GM21717 (cell line): ENCODE results near the gene SLC4A4.
A peak's percentile ranks its signal among the peaks of the same experiment; 100 is the strongest.

ENCODE experiments used
- ATAC-seq: cut with Tn5 transposase; IDR thresholded peaks from one replicate; pipeline ENCODE4 v1.9.1; 2021; ENCODE audit warnings: mild to moderate bottlenecking, moderate library complexity; ENCODE audit not compliant: unreplicated experiment

SLC4A4 gene

DNA sequence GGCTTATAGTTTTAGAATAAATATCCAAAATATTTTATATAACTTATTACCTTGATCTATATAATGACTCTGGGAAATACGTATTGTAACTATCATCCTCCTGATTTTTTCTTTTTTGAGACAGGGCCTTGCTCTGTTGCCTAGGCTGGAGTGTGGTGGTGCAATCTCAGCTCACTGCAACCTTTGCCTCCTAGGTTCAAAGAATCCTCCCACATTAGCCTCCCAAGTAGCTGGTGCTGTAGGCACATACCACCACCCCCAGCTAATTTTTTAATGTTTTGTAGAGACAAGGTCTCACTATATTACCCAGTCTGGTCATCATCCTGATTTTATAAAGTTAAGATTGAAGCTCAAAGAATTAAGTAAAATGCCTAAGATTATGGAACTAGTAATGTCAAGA is 193.6 kb downstream of the SLC4A4 start:
- no peak for ATAC-seq

DNA sequence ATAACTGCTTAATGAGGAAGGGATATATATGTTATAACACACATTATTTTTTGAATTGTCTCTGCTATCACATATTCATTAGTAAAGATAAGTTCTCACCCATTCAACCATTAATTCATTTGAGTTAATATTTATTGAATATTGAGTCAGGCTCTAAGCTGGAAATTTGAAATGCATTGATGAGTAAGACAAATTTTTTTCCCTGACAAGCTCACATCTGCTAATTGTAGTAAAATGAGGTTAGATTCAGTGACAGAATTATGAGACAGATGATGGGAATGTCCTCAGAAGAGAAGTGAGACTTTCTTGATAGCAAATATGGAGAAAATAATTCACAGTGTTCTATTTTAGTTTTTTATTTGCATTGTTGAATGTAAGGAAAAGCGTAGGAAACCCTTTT is 194.3 kb downstream of the SLC4A4 start:
- no peak for ATAC-seq

DNA sequence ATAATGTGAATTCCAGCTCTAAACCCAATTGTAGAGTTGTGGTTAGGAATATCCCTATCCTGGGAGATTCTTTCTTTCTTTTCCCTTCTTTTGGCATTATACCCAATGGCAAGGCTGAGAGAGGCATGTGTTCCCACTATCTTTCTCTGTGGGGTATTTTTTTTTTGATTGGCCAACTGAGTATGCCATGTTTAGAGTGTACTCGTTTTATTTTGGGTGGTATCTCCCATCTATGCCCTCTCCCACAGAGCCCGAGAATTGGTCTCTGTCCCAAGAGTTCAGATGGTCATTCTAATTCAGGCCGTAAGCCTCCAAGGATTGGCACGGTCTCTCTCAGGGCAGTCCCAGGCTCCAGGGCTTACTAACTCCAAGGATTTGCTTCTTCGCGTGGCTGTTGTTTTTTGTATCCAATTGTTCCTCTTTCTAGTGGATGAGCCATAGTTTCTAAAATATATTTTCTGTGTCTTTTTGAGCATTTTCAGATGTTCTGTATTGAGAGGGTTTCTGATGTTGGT is 198.8 kb downstream of the SLC4A4 start:
- no peak for ATAC-seq

DNA sequence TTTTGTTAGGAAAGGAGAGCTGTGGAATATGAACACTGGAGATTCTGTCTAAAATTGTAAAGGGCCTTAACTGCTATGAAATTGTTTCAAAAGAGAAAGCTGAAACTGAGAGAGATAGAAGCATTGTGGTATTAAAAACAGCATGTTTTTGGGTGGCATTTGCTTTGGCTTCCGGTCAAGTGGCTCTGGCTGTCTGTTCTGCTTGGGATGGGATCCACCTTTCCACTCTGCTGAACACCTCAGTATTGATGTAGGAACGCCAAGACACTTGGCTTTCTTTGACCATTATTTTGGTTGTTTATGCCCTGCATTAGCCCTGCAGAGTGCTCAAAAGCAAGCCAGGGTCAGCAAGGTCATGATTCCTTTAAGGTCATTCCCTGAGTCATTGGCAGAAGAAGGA is 199.7 kb downstream of the SLC4A4 start:
- no peak for ATAC-seq

DNA sequence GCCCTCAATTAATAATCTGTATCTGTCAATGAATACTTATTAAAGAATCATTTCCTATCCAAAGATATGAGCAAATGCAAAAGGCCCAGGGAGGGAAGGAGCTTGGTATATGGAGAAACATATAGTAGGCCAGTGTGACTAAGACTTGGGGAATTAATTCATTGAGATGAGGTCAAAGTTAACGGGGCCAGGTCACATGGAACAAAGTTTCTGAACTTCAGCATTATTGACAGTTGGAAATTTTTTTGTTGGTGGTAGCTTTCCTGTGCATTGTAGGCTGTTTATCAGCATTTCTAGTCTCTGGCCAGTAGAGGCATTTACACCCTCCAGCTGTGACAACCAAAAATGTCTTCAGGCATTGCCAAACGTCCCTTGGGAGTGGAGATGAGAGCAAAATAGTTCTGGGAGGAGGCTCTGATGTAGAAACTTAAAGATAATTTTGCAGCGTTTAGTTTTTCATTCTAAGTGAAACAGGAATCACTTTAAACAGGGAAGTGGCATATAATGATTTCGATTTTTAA is 202.0 kb downstream of the SLC4A4 start:
- no peak for ATAC-seq

DNA sequence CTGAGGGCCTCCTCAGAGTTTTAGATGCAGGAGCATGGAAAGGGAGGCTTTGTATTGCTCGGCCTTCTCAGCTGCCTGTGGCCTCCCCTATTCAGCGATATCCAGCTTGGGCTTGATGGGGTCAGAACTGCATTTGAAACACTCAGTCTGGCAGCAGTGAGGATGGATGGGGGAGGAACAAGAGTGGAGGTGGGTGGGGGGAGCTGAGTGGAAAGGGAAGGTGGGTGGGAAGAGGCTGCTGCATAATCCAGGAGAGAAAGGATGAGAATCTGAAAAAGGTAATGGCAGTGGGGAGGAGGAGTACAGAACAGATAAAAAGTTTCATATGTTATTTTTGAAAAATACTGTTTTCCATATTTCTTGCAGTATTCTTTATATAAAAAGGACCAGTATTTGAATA is 202.7 kb downstream of the SLC4A4 start:
- no peak for ATAC-seq

DNA sequence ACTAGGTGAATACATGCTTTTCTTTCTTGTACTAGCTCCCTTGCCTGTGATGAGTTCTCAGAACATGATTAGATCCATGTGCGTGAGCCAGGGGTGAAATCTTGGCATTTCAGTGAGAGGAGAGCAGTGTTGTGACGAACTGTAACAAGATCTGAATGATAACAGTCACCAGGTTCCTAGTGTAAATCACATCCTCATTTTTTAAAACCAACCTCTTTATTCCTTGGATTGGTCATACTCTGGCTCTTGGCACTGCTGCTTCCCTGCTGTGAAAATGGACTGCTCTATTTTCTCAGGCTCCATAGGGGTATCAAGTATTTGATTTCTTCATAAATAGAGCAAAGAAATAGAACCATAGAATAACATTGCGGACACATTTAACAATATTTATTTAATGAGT is 206.3 kb downstream of the SLC4A4 start:
- ATAC-seq: no peak

DNA sequence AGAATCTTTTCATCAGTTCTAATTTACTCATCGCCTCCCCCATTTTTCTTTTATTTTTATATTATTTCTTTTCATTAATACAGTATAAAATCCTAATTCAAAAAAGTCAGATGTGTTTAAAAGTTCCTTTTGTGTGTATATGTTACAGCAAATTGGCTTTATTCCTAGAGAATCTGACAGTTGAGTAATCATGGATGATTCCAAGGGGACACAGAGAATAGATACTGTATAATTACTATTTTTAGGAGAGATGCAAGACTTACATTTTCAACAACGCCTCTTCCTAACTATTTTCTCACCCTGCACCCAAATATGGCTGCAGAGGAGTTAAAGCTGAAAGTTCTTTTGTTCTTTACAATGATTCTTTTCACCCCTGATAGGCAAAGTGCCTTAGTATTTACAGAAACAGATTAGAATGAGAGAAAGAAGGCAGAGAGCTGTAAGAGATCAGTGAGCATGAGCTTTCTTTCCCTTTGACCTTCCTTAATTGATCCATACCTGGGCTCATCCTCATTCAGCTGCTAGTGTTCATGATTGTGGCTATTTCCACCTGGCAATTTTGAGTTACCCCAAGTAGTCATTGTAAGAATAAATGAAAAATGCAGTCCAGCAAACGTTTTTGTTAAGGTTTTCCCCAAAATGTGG is 210.8 kb downstream of the SLC4A4 start:
- ATAC-seq: no peak

DNA sequence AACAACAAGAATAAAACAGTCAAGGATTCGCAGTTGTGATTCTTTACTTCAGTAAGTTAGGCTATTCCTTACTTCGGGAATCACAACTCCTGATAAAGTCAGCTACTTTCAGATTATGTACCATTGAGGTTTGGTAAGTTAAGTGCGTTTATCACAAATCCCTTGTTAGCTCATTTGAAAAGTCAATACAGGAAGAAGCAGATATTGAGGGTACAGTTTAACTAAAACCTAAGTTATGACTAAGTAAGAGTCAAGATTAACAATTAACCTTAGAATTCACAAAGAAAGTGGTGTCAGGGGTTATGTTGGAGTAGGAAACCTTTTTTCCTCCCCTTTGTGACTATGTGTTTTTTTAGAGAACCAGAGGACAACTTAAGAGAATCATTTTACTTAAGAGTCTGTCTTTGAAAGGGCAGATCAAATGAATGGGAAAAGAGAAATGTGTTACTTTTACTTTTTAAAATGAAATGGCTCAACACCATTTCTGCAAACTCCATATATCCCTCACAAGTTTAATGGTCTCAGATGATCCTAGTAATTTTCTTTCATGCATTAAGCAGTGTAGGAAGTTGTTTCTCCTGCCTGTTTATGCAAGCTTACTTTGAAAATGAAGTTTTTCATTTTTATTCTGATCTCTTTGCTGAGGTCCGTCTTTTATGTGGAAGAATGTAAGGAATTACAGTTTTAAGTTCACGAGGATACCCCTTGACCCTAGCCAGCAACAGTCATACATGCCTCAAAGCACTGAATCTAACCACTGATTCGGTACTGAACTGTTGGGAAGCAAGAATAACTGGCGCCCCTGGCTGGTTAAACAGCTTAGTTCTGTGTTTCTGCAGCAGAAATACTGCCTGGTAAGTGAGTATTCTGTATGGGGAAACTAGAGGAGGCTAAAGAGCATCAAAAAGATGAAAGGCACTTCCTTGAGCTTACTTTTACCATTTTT is 211.7 kb downstream of the SLC4A4 start:
- no peak for ATAC-seq

DNA sequence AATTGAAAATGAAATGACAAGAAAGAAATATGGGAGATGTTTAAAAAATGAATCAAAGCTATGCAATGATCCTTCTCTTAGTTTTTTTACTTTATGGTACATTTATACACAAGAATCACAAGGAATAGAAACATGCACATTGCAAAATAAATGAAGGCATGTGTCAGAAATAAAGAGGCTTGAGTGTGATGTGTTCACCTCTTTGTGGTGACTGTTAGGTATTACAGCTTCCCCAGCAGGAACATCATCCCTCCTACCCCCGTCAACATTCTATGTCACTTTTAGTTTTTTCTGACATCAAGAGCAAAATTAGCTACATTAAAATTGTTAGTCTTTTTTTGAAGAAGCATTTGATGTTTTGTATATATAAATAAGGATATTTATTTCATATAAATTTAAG is 214.8 kb downstream of the SLC4A4 start:
- ATAC-seq: no peak

DNA sequence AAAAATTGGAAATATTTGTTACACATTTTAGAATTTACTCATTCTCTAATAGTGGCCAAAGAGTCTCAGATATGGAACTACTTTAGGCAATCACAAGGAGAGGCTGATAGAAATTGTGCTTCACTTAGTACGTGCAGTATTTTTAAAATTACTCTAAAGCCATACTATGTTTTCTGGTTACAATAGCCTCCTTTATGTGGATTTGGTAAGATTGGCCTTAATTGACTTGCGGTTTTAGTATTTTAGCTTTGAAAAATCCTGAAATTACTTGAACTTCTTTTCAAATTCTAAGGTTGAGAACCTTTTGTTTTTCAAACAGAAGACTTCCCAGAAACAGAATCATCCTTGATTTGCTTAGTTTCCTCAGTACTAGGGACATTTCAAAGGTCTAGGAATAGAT is 215.2 kb downstream of the SLC4A4 start:
- no peak for ATAC-seq

DNA sequence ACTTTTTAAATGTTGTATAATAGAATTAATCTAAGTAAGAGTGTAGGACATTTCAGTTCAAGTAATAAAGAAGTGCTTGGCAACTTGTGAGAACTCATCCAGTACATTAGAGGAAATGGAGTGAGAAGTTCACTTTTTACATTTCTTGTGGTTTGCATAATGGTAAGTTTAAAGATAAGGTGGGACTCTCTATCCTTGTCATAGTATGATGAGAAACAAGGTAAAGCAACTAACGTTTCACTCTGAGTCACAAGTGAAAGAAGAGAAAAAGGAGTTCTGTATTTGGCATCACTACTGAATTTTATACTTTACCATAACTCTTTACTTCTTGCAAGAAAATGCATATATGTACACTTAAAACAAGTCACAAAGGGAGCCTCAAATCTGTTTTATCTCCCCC is 219.4 kb downstream of the SLC4A4 start:
- peak; percentile 89 for ATAC-seq

DNA sequence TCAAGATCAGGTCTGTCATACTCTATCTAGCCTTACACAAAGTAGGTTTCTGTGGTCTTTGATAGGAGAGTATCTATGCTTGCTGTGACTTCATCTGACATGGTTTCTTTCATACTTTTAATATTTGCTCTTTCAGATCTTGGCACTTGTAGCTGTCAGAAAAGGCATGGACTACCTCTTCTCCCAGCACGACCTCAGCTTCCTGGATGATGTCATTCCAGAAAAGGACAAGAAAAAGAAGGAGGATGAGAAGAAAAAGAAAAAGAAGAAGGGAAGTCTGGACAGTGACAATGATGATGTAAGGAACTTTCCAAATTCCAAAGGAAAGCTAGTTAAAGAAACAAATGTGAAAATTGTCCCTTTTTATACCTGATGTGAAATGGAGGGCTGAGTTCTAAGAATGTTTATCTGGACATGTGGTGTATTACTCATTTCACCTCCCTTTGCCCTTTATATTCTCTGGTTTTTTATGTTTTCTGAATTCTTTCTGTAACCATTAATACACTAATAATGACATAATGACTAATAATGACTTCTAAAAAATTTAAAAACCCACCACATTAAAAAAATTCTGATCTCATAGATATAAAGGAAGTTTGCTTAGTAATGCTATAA is 221.2 kb downstream of the SLC4A4 start:
- no peak for ATAC-seq

DNA sequence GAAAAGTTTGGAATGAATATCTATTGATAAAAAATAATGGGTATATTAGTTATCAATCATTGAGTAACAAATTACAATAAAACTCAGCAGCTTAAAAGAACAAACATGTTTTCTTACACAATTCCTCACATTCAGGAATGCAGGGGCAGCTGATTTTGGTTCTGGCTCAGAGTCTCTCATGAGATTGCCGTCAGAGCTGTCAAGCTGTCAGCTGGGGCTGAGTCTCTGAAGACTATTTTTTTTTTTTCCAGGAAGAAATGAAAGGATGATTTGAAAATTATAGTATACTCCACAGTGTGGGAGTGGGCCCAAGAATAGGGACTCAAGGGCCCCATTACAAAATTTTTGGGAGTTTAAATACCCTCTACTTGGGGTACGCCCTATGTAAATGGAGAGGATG is 226.0 kb downstream of the SLC4A4 start:
- ATAC-seq: no peak

DNA sequence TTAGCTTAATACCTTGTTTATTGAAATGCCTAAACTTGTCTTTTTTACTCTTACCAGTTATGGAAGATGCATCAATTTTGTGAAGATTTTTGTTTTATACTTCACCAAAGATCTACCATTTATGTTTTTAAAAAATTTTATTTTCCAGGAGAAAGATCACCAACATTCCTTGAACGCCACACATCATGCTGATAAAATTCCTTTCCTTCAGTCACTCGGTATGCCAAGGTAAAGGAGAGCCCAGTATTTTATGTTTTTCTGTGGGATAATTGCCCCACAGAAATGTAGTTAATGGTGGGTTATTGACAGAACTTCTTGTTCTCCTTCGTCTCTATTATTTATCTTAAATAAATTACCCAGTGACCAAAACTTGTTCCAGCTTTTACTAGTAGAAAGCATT is 228.0 kb downstream of the SLC4A4 start:
- ATAC-seq: no peak

DNA sequence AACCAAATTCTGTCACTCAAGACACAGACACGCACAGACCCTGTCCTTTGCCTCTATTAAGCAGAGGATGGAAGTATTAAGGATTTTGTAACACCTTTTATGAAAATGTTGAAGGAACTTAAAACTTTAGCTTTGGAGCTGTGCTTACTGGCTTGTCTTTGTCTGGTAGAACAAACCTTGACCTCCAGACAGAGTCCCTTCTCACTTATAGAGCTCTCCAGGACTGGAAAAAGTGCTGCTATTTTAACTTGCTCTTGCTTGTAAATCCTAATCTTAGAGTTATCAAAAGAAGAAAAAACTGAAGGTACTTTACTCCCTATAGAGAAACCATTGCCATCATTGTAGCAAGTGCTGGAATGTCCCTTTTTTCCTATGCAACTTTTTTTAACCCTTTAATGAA is 229.3 kb downstream of the SLC4A4 start:
- no peak for ATAC-seq

DNA sequence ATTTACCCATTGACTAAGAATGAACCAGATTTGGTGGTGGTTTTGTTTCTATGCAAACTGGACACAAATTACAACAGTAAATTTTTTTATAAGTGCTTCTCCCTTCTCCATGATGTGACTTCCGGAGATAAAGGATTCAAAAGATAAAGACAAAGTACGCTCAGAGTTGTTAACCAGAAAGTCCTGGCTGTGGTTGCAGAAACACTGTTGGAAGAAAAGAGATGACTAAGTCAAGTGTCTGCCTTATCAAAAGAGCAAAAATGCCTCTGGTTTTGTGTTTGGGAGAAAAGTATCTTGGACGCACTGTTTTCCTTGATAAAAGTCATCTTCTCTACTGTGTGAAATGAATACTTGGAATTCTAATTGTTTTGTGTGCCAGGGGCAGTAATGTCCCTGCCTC is 231.7 kb downstream of the SLC4A4 start:
- ATAC-seq: no peak

DNA sequence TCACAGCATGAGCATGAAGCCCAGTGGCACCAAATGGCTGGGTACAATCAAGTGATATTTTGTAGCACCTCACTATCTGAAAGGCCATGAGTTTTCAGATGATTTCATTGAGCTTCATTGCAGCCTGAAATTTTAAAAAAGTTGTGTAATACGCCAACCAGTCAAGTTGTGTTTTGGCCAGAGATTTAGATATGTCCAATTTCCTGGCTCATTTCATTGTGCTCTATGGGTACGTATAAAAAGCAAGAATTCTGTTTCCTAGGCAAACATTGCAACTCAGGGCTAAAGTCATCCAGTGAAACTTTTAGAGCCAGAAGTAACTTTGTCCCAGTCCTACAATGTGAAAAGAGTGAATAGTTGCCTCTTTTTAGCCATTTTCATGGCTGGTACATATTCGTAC is 232.5 kb downstream of the SLC4A4 start:
- ATAC-seq: no peak

DNA sequence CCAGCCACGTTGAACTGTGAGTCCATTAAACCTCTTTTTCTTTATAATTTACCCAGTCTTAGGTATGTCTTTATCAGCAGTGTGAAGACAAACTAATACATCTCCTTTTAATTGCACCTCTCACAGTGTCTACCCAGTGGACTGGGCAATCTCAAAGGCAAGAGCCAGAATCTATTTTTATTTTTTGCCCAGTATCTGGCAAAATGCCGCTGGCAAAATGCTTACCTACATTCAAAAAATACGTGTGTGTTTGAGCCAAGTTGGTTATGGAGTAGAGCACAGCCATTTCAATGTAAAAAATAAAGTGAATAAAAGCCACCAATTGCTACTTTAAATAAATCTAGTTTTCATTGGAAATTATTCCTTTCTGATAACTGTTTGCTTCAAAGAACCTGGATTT is 245.2 kb downstream of the SLC4A4 start:
- ATAC-seq: no peak

DNA sequence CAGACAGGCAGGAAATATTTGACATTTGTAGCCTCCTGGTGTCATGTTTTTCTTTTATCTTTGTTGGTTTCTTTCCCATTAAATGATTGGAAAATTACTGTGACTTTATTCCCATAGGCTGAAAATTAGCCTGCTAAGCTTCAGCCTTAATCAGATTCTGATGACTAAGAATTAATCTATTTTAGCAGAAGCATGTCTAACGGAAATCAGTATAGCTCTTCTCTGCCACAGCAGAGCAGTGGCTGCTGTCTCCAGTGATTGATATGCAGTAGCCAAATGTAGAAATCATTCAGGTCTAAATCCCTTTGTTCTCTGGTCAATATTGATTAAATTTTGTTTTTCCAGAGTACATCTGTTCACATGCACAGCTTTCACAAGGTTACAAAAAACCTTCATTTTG is 245.8 kb downstream of the SLC4A4 start:
- ATAC-seq: no peak

DNA sequence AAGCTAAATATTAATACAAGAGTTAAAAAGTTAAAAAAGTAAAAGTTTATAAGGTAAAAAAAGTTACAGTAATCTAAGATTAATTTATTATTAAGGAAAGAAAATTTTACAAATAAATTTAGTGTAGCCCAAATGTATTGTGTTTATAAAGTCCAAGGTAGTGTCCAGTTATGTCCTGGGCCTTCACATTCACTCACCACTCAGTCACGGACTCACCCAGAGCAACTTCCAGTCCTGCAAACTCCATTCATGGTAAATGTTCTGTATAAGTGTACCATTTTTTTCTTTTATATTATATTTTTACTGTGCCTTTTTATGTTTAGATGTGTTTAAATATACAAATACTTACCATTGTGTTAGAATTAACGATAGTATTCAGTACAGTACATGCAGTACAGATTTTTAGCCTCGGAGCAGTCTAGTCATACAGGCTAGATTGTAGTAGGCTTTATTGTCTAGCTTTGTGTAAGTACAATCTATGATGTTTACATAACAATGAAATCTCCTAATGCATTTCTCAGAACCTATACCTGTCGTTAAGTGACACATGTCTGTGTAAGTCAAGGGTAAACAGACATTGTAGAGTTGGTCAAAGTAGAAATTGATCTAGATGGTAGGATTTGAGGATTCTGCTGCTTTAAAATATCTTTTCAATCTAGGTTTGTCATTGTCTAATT is 247.4 kb downstream of the SLC4A4 start:
- ATAC-seq: no peak
